Memory B cell (primary cell): ENCODE data around the gene PDE4D.

Experiments used
- ATAC-seq: fragments of 150-1000 bp; cut with Tn5 transposase; 2 replicates; pipeline ENCODE4 v1.10.0; 2021; ENCODE audit warnings: low read depth, mild to moderate bottlenecking, moderate library complexity
- DNase-seq, 2 donors: peaks; one replicate each; pipeline ENCODE4 v3.0.0; 2022; ENCODE audit warnings: low spot score in 2 of 2
- H3K27ac Mint-ChIP-seq: one replicate; pipeline ENCODE4 v1.8.0; 2022; ENCODE audit warnings: mild to moderate bottlenecking, moderate library complexity, mixed read lengths
- H3K27me3 Mint-ChIP-seq: one replicate; pipeline ENCODE4 v1.8.0; 2022; ENCODE audit warnings: mixed read lengths
- H3K36me3 Mint-ChIP-seq: one replicate; pipeline ENCODE4 v1.8.0; 2022; ENCODE audit warnings: mild to moderate bottlenecking, mixed read lengths
- H3K4me1 Mint-ChIP-seq: one replicate; pipeline ENCODE4 v1.8.0; 2022; ENCODE audit warnings: mixed read lengths
- H3K4me3 Mint-ChIP-seq: one replicate; pipeline ENCODE4 v1.8.0; 2022; ENCODE audit warnings: mild to moderate bottlenecking, moderate library complexity, mixed read lengths
- H3K9me3 Mint-ChIP-seq: one replicate; pipeline ENCODE4 v1.8.0; 2022; ENCODE audit warnings: mixed read lengths

Gene PDE4D

GRCh38 chr5:59893429-59894227, at the start of gene PDE4D:
PDE4D (minus strand) TSS chr5:59893726.
- H3K9me3 Mint-ChIP-seq = no peaks in the 10 kb centered on the region
- peaks cover 29% of the 10 kb centered on the region for H3K27me3 Mint-ChIP-seq
- DNase-seq (peak in 1 of 2 donors; percentile 0), ATAC-seq (no peak)
- H3K27ac Mint-ChIP-seq = no peak within 1 kb of the TSS
- peak within 1 kb of the TSS; percentile 49 for H3K4me3 Mint-ChIP-seq
- H3K4me1 Mint-ChIP-seq = peaks cover 13% of the 10 kb centered on the region
- no peaks in the 10 kb centered on the region for H3K36me3 Mint-ChIP-seq

- peaks cover 3% of the 10 kb centered on the region for H3K27me3 Mint-ChIP-seq
- H3K36me3 Mint-ChIP-seq = peaks cover 2% of the 10 kb centered on the region
- no peak for ATAC-seq
These were observed 44.1 kb upstream of the PDE4D start for GRCh38 chr5:59937633-59938032.

GRCh38 chr5:59923465-59923864, 29.9 kb upstream of the PDE4D start:
- Mint-ChIP-seq H3K9me3 (peaks cover 3% of the 10 kb centered on the region), H3K27me3 (no peaks in the 10 kb centered on the region), H3K4me3 (no peak overlapping the region), H3K4me1 (no peaks in the 10 kb centered on the region), H3K27ac (no peak overlapping the region), H3K36me3 (peaks cover 2% of the 10 kb centered on the region)
- DNase-seq (no peak), ATAC-seq (no peak)

More at GRCh38 chr5:59937633-59938032, 44.1 kb upstream of the PDE4D start:
- DNase-seq = no peak
- Mint-ChIP-seq H3K4me1 (no peaks in the 10 kb centered on the region), H3K4me3 (no peak overlapping the region), H3K27ac (no peak overlapping the region), H3K9me3 (no peaks in the 10 kb centered on the region)

- H3K27me3 Mint-ChIP-seq = no peaks in the 10 kb centered on the region
- ATAC-seq (no peak), DNase-seq (no peak)
- H3K4me1 Mint-ChIP-seq = no peaks in the 10 kb centered on the region
- H3K36me3 Mint-ChIP-seq = peaks cover 2% of the 10 kb centered on the region
- no peak overlapping the region for H3K4me3 Mint-ChIP-seq
- no peak overlapping the region for H3K27ac Mint-ChIP-seq
- H3K9me3 Mint-ChIP-seq = peaks cover 3% of the 10 kb centered on the region
These were observed 28.7 kb upstream of the PDE4D start for GRCh38 chr5:59922220-59922619.

- Mint-ChIP-seq H3K4me1 (no peaks in the 10 kb centered on the region), H3K9me3 (peaks cover 3% of the 10 kb centered on the region), H3K27ac (no peak overlapping the region), H3K36me3 (peaks cover 2% of the 10 kb centered on the region), H3K4me3 (no peak overlapping the region), H3K27me3 (no peaks in the 10 kb centered on the region)
- no peak for ATAC-seq
- DNase-seq = no peak
These were observed 28.3 kb upstream of the PDE4D start for GRCh38 chr5:59921816-59922215.

- ATAC-seq = no peak
- DNase-seq = no peak
- Mint-ChIP-seq H3K4me3 (no peak overlapping the region), H3K4me1 (no peaks in the 10 kb centered on the region), H3K27ac (no peak overlapping the region), H3K36me3 (peaks cover 2% of the 10 kb centered on the region), H3K9me3 (peaks cover 1% of the 10 kb centered on the region), H3K27me3 (no peaks in the 10 kb centered on the region)
These were observed 26.0 kb upstream of the PDE4D start for GRCh38 chr5:59919484-59919883.

GRCh38 chr5:59917121-59917520, 23.6 kb upstream of the PDE4D start:
- ATAC-seq = no peak

GRCh38 chr5:59905188-59905587, 11.7 kb upstream of the PDE4D start:
- Mint-ChIP-seq H3K4me3 (no peak overlapping the region), H3K36me3 (no peaks in the 10 kb centered on the region), H3K4me1 (no peaks in the 10 kb centered on the region), H3K27ac (no peak overlapping the region), H3K9me3 (no peaks in the 10 kb centered on the region), H3K27me3 (no peaks in the 10 kb centered on the region)
- ATAC-seq (no peak), DNase-seq (no peak)

More at GRCh38 chr5:59917121-59917520, 23.6 kb upstream of the PDE4D start:
- Mint-ChIP-seq H3K4me3 (no peak overlapping the region), H3K9me3 (no peaks in the 10 kb centered on the region), H3K4me1 (no peaks in the 10 kb centered on the region), H3K36me3 (peaks cover 2% of the 10 kb centered on the region), H3K27me3 (no peaks in the 10 kb centered on the region), H3K27ac (no peak overlapping the region)
- no peak for DNase-seq

GRCh38 chr5:59897075-59897474, 3.5 kb upstream of the PDE4D start:
- ATAC-seq = no peak

GRCh38 chr5:59891962-59892643, 1.4 kb downstream of the PDE4D start:
- no peaks in the 10 kb centered on the region for H3K9me3 Mint-ChIP-seq
- ATAC-seq (no peak), DNase-seq (no peak)
- peaks cover 25% of the 10 kb centered on the region for H3K27me3 Mint-ChIP-seq
- H3K4me3 Mint-ChIP-seq = no peak overlapping the region
- no peak overlapping the region for H3K27ac Mint-ChIP-seq
- no peaks in the 10 kb centered on the region for H3K36me3 Mint-ChIP-seq
- H3K4me1 Mint-ChIP-seq = peaks cover 13% of the 10 kb centered on the region

More at GRCh38 chr5:59897075-59897474, 3.5 kb upstream of the PDE4D start:
- H3K4me3 Mint-ChIP-seq = no peak overlapping the region
- H3K9me3 Mint-ChIP-seq = no peaks in the 10 kb centered on the region
- H3K27me3 Mint-ChIP-seq = peaks cover 28% of the 10 kb centered on the region
- no peak for DNase-seq
- H3K36me3 Mint-ChIP-seq = peaks cover 2% of the 10 kb centered on the region
- H3K4me1 Mint-ChIP-seq = peaks cover 11% of the 10 kb centered on the region
- no peak overlapping the region for H3K27ac Mint-ChIP-seq

- no peaks in the 10 kb centered on the region for H3K9me3 Mint-ChIP-seq
- ATAC-seq (no peak), DNase-seq (no peak)
- H3K27me3 Mint-ChIP-seq = peaks cover 7% of the 10 kb centered on the region
- H3K4me3 Mint-ChIP-seq = no peak overlapping the region
- no peaks in the 10 kb centered on the region for H3K36me3 Mint-ChIP-seq
- no peak overlapping the region for H3K27ac Mint-ChIP-seq
- peaks cover 3% of the 10 kb centered on the region for H3K4me1 Mint-ChIP-seq
These were observed 6.3 kb downstream of the PDE4D start for GRCh38 chr5:59887274-59887673.

GRCh38 chr5:59874675-59875074, 18.9 kb downstream of the PDE4D start:
- no peak overlapping the region for H3K27ac Mint-ChIP-seq
- DNase-seq (no peak), ATAC-seq (no peak)
- H3K4me3 Mint-ChIP-seq = no peak overlapping the region
- no peaks in the 10 kb centered on the region for H3K36me3 Mint-ChIP-seq
- no peaks in the 10 kb centered on the region for H3K4me1 Mint-ChIP-seq
- H3K27me3 Mint-ChIP-seq = peaks cover 2% of the 10 kb centered on the region
- no peaks in the 10 kb centered on the region for H3K9me3 Mint-ChIP-seq

- DNase-seq = no peak
- Mint-ChIP-seq H3K4me3 (no peak overlapping the region), H3K27ac (no peak overlapping the region), H3K9me3 (no peaks in the 10 kb centered on the region), H3K4me1 (no peaks in the 10 kb centered on the region), H3K36me3 (no peaks in the 10 kb centered on the region), H3K27me3 (peaks cover 2% of the 10 kb centered on the region)
- ATAC-seq = no peak
These were observed 20.4 kb downstream of the PDE4D start for GRCh38 chr5:59873113-59873512.

GRCh38 chr5:59866661-59867060, 26.9 kb downstream of the PDE4D start:
- no peak overlapping the region for H3K4me3 Mint-ChIP-seq
- ATAC-seq (no peak), DNase-seq (no peak)
- no peak overlapping the region for H3K27ac Mint-ChIP-seq
- H3K9me3 Mint-ChIP-seq = no peaks in the 10 kb centered on the region
- no peaks in the 10 kb centered on the region for H3K4me1 Mint-ChIP-seq
- H3K27me3 Mint-ChIP-seq = no peaks in the 10 kb centered on the region
- H3K36me3 Mint-ChIP-seq = no peaks in the 10 kb centered on the region
